Astrocyte of the hippocampus (primary cell): ENCODE results near the gene SCARF2.
"Not testable (repeated sequence)": the region's sequence is repeated elsewhere in the genome, so short reads cannot be mapped to it uniquely, and the experiment has no call there.

ENCODE experiments used
- DNase-seq: peaks from one replicate; pipeline ENCODE4 v3.0.0; 2011; ENCODE audit warnings: low read depth, low spot score

The SCARF2 gene

GRCh38 chr22:20395181-20395906, 42.3 kb downstream of the SCARF2 start:
- DNase-seq: no peak

GRCh38 chr22:20393705-20394476, 43.7 kb downstream of the SCARF2 start, which contains the start of gene ZNF74:
Gene ZNF74, plus strand, starts transcription at chr22:20394151. Its CDS starts 478 bp downstream, at chr22:20394629.
- peak; percentile 96 for DNase-seq

- no peak for DNase-seq
These were observed 44.5 kb downstream of the SCARF2 start for GRCh38 chr22:20392983-20393704.

- not testable (repeated sequence) for DNase-seq
These were observed 45.2 kb downstream of the SCARF2 start for GRCh38 chr22:20392365-20392881.

GRCh38 chr22:20391222-20391621, 46.4 kb downstream of the SCARF2 start:
- DNase-seq: no peak

- no peak for DNase-seq
These were observed 47.2 kb downstream of the SCARF2 start for GRCh38 chr22:20390394-20390907.

- DNase-seq: no peak
These were observed 48.3 kb downstream of the SCARF2 start for GRCh38 chr22:20389288-20389687.

GRCh38 chr22:20388200-20388599, 49.4 kb downstream of the SCARF2 start:
- no peak for DNase-seq

- DNase-seq: no peak
These were observed 50.7 kb downstream of the SCARF2 start for GRCh38 chr22:20386972-20387371.

GRCh38 chr22:20386336-20386735, 51.3 kb downstream of the SCARF2 start:
- no peak for DNase-seq

GRCh38 chr22:20384865-20385264, 52.8 kb downstream of the SCARF2 start:
- DNase-seq: no peak

- DNase-seq: no peak
These were observed 53.5 kb downstream of the SCARF2 start for GRCh38 chr22:20384171-20384570.

- no peak for DNase-seq
These were observed 54.1 kb downstream of the SCARF2 start for GRCh38 chr22:20383538-20383937.

- DNase-seq: no peak
These were observed 57.1 kb downstream of the SCARF2 start for GRCh38 chr22:20380486-20380885.

GRCh38 chr22:20378684-20379083, 58.9 kb downstream of the SCARF2 start:
- not testable (repeated sequence) for DNase-seq

- DNase-seq: no peak
These were observed 59.5 kb downstream of the SCARF2 start for GRCh38 chr22:20378110-20378509.

- not testable (repeated sequence) for DNase-seq
These were observed 60.6 kb downstream of the SCARF2 start for GRCh38 chr22:20376983-20377382.

GRCh38 chr22:20376281-20376680, 61.3 kb downstream of the SCARF2 start:
- DNase-seq: not testable (repeated sequence)
